GM23248 (cell line): ENCODE measurements around the gene TBX1.

Experiments used
- EZH2 ChIP-seq: fragments of 200-600 bp; sonication (generic); IDR thresholded peaks from 2 replicates; pipeline ENCODE4 v1.6.1; 2018; ENCODE audit warnings: antibody characterized with exemption, mild to moderate bottlenecking; ENCODE audit not compliant: insufficient read depth, poor library complexity, severe bottlenecking
- EZH2phosphoT487 ChIP-seq: fragments of 200-600 bp; sonication (generic); IDR thresholded peaks from 2 replicates; pipeline ENCODE4 v1.6.1; 2018; ENCODE audit warnings: antibody characterized with exemption, moderate library complexity, mild to moderate bottlenecking, low read depth; ENCODE audit not compliant: insufficient read depth

- TF ChIP-seq EZH2phosphoT487 (no peak), EZH2 (no peak)
Observed at GRCh38 chr22:19799322-19800190, 39.0 kb downstream of the TBX1 start.
